ENCODE measurements around the gene ROR2.

Gene ROR2

GRCh38 chr9:91564081-91564670 is 385.9 kb downstream of the ROR2 start:
- TF ChIP-seq POLR2AphosphoS5 (IDR thresholded peaks at IDR 0.05; ENCODE audit: low read depth, low read length) (no peak), SIN3A (IDR thresholded peaks at IDR 0.05; ENCODE audit: borderline replicate concordance, insufficient read depth, low read length) (no peak), TAF1 (IDR thresholded peaks at IDR 0.05; ENCODE audit: borderline replicate concordance, insufficient read depth, low read length) (no peak), REST (IDR thresholded peaks at IDR 0.05; ENCODE audit: insufficient read depth in 1 of 2, low read depth in 2 of 2, low read length in 2 of 2) (no peak), FOXP2 (optimal IDR thresholded peaks at IDR 0.05; ENCODE audit: borderline replicate concordance, extremely low read depth, extremely low read length, insufficient read depth) (no peak)

- no peak for TF ChIP-seq FOXP2 (optimal IDR thresholded peaks at IDR 0.05; ENCODE audit: borderline replicate concordance, extremely low read depth, extremely low read length, insufficient read depth)
- no peak for TF ChIP-seq POLR2AphosphoS5 (IDR thresholded peaks at IDR 0.05; ENCODE audit: low read depth, low read length)
- no peak for TF ChIP-seq TAF1 (IDR thresholded peaks at IDR 0.05; ENCODE audit: borderline replicate concordance, insufficient read depth, low read length)
- TF ChIP-seq REST (IDR thresholded peaks at IDR 0.05; ENCODE audit: insufficient read depth in 1 of 2, low read depth in 2 of 2, low read length in 2 of 2) = no peak
- TF ChIP-seq SIN3A (IDR thresholded peaks at IDR 0.05; ENCODE audit: borderline replicate concordance, insufficient read depth, low read length) = no peak
Observed at GRCh38 chr9:91562416-91562815, 387.6 kb downstream of the ROR2 start.

- TF ChIP-seq TAF1 (IDR thresholded peaks at IDR 0.05; ENCODE audit: borderline replicate concordance, insufficient read depth, low read length) (no peak), SIN3A (IDR thresholded peaks at IDR 0.05; ENCODE audit: borderline replicate concordance, insufficient read depth, low read length) (no peak), POLR2AphosphoS5 (IDR thresholded peaks at IDR 0.05; ENCODE audit: low read depth, low read length) (no peak), REST (IDR thresholded peaks at IDR 0.05; ENCODE audit: insufficient read depth in 1 of 2, low read depth in 2 of 2, low read length in 2 of 2) (no peak)
Observed at GRCh38 chr9:91560301-91560700, 389.7 kb downstream of the ROR2 start.

- TF ChIP-seq FOXP2 (optimal IDR thresholded peaks at IDR 0.05; ENCODE audit: borderline replicate concordance, extremely low read depth, extremely low read length, insufficient read depth) (no peak), REST (IDR thresholded peaks at IDR 0.05; ENCODE audit: insufficient read depth in 1 of 2, low read depth in 2 of 2, low read length in 2 of 2) (no peak), POLR2AphosphoS5 (IDR thresholded peaks at IDR 0.05; ENCODE audit: low read depth, low read length) (no peak), SIN3A (IDR thresholded peaks at IDR 0.05; ENCODE audit: borderline replicate concordance, insufficient read depth, low read length) (no peak), TAF1 (IDR thresholded peaks at IDR 0.05; ENCODE audit: borderline replicate concordance, insufficient read depth, low read length) (no peak)
Observed at GRCh38 chr9:91558879-91559278, 391.1 kb downstream of the ROR2 start.

- TF ChIP-seq SIN3A (IDR thresholded peaks at IDR 0.05; ENCODE audit: borderline replicate concordance, insufficient read depth, low read length) = no peak
- no peak for TF ChIP-seq POLR2AphosphoS5 (IDR thresholded peaks at IDR 0.05; ENCODE audit: low read depth, low read length)
- no peak for TF ChIP-seq REST (IDR thresholded peaks at IDR 0.05; ENCODE audit: insufficient read depth in 1 of 2, low read depth in 2 of 2, low read length in 2 of 2)
- TF ChIP-seq TAF1 (IDR thresholded peaks at IDR 0.05; ENCODE audit: borderline replicate concordance, insufficient read depth, low read length) = no peak
- TF ChIP-seq FOXP2 (optimal IDR thresholded peaks at IDR 0.05; ENCODE audit: borderline replicate concordance, extremely low read depth, extremely low read length, insufficient read depth) = no peak
Observed at GRCh38 chr9:91558395-91558794, 391.6 kb downstream of the ROR2 start.
